Measurements from ENCODE around the gene GLT8D1. TPM values are rescaled to one million over a fixed set of nuclear protein-coding genes. Genes with fewer than 3 reads are reported as not detected.

Gene GLT8D1
- total RNA-seq, 3 donors from 2014 or later: 44.5 to 65.7 (median 56.4) TPM

GRCh38 chr3:52719618-52720017, 14.0 kb upstream of the GLT8D1 start:
- Histone ChIP-seq H3K36me3 (no peaks in the 10 kb centered on the region), H3K27ac (no peak overlapping the region), H3K4me1 (no peaks in the 10 kb centered on the region), H3K9me3 (peaks cover 0 to 4% of the 10 kb centered on the region in 2 donors), H3K27me3 (no peaks in the 10 kb centered on the region), H3K4me3 (no peak overlapping the region)
- no peak for DNase-seq (ENCODE audit: low spot score in 2 of 2)
- intact Hi-C loops (cut with DNase I; ENCODE audit: low total_unique reads): no loop called here
- TF ChIP-seq CTCF (IDR thresholded peaks at IDR 0.05): no peak
- no peak for TF ChIP-seq POLR2AphosphoS5 (IDR thresholded peaks at IDR 0.05)
- no peak for TF ChIP-seq POLR2A (IDR thresholded peaks at IDR 0.05)

- H3K4me1 ChIP-seq: no peaks in the 10 kb centered on the region
- no peak for DNase-seq (ENCODE audit: low spot score in 2 of 2)
- no peaks in the 10 kb centered on the region for H3K36me3 ChIP-seq
- TF ChIP-seq POLR2AphosphoS5 (IDR thresholded peaks at IDR 0.05) (no peak), POLR2A (IDR thresholded peaks at IDR 0.05) (no peak), CTCF (IDR thresholded peaks at IDR 0.05) (no peak)
- H3K27me3 ChIP-seq: no peaks in the 10 kb centered on the region
- H3K27ac ChIP-seq: no peak overlapping the region
- intact Hi-C loops (cut with DNase I; ENCODE audit: low total_unique reads): no loop called here
- H3K9me3 ChIP-seq: peaks cover 0 to 4% of the 10 kb centered on the region in 2 donors
- H3K4me3 ChIP-seq: no peak overlapping the region
Observed at GRCh38 chr3:52715714-52716305, 10.2 kb upstream of the GLT8D1 start.

DNA sequence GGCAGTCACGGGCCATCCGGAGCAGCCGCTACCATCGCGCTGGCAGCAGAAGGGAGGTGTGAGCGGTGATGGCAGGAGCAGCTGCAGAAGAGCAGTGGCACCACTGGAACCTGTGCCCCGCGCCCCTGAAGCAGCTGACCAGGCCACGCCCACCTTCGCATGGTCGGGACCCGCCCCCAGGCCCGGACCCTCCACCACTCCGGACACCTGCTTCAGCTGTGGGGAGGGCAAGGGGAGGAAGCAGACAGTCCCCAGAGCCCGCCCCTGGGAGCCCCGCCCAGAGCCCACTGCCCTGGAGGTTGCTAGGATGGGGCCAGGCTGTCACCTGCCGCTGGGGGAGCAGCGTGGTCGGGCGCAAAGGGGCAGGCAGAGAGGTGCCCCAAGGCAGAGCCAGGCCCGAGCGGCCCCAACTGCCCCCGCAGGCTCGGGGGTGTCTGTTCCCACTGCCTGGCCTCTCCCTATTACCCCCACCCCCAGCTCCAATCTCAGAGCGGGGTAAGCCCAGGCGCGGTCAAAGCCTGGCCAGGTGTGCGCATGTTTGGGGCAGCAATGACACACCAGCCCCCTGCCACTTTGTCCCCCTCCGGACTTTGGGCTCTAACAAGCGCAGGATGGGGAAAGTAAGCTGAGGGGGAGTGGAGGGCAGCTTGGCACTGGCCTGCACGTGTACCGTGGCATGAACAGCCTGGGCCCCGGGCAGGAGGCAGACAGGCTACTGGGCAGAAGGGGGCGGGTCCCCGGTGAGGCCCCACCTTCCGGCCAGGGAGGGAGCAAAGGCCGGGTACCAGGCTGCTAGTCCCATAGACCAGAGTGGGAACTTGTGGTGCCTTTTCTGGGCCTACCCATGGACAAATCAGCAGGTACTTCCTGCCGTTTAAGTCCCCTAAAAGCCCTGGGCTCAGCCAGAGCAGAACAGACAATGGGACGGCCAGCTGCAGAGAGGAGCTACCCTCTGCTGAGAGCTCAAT, 9.0 kb upstream of the GLT8D1 start:
- H3K4me1 ChIP-seq: no peaks in the 10 kb centered on the region
- no peaks in the 10 kb centered on the region for H3K27me3 ChIP-seq
- intact Hi-C loops (cut with DNase I; ENCODE audit: low total_unique reads): no loop called here
- H3K36me3 ChIP-seq: no peaks in the 10 kb centered on the region
- no peaks in the 10 kb centered on the region for H3K9me3 ChIP-seq
- DNase-seq (ENCODE audit: low spot score in 2 of 2): no peak
- no peak overlapping the region for H3K4me3 ChIP-seq
- TF ChIP-seq POLR2AphosphoS5 (IDR thresholded peaks at IDR 0.05) (no peak), POLR2A (IDR thresholded peaks at IDR 0.05) (no peak), CTCF (IDR thresholded peaks at IDR 0.05) (no peak)
- no peak overlapping the region for H3K27ac ChIP-seq

DNA sequence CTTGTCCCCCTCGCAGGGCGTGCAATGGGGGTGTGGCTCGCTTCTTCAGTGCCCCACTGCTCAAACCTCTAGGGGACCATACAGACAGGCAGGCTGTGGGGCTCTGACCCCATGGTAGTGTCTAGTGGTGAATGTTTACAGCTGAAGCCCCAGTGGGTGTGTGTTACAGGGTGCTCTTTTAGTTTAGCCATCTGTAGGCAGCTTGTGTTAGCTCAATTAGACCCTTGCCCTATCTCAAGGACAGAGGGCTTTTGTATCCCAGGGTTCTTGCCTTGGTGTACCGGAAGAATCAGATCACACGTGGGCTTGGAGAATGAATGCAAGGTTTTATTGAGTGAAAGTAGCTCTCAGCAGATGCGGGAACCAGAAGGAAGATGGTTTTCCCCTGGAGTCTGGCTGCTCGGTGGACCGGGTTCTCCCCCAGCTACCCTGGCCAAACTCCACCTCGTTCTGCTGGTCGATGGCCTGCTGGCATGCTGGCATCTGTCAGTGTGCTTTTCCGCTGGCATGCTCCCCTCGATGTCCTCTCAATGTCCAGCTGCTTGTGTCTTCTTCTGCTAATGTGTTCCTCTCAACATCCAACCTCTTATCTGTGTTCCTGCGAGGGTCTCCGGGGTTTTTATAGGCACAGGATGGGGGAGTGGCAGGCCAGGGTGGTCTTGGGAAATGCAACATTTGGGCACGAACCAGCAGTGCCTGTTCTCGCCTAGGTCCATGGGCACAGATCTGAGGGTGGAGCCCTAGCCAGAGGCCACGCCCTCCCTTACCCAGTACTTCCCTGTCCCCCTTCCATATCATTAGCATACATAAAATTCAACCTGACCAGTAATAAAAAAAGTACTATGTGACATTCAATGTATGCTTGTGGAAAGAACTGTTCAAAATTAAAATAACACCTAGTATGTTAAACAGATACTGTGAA, 7.0 kb upstream of the GLT8D1 start:
- Histone ChIP-seq H3K27ac (no peak overlapping the region), H3K4me1 (peaks cover 0 to 5% of the 10 kb centered on the region in 2 donors), H3K4me3 (no peak overlapping the region), H3K36me3 (no peaks in the 10 kb centered on the region), H3K27me3 (no peaks in the 10 kb centered on the region), H3K9me3 (no peaks in the 10 kb centered on the region)
- TF ChIP-seq POLR2AphosphoS5 (IDR thresholded peaks at IDR 0.05): no peak
- no peak for TF ChIP-seq CTCF (IDR thresholded peaks at IDR 0.05)
- no peak for TF ChIP-seq POLR2A (IDR thresholded peaks at IDR 0.05)
- DNase-seq (ENCODE audit: low spot score in 2 of 2): no peak
- intact Hi-C loops (cut with DNase I; ENCODE audit: low total_unique reads): no loop called here
